ENCODE data around the gene SKIDA1.

SKIDA1 gene

GRCh38 chr10:21517134-21518031, 8.1 kb downstream of the SKIDA1 start:
- no peak for DNase-seq (ENCODE audit: low read depth in 2 of 2)

GRCh38 chr10:21516242-21517131, 9.0 kb downstream of the SKIDA1 start:
- no peak for DNase-seq (ENCODE audit: low read depth in 2 of 2)

- DNase-seq (ENCODE audit: low read depth in 2 of 2): no peak
Observed at GRCh38 chr10:21515361-21516241, 9.9 kb downstream of the SKIDA1 start.

- no peak for DNase-seq (ENCODE audit: low read depth in 2 of 2)
Observed at GRCh38 chr10:21514818-21515351, 10.6 kb downstream of the SKIDA1 start.

DNA sequence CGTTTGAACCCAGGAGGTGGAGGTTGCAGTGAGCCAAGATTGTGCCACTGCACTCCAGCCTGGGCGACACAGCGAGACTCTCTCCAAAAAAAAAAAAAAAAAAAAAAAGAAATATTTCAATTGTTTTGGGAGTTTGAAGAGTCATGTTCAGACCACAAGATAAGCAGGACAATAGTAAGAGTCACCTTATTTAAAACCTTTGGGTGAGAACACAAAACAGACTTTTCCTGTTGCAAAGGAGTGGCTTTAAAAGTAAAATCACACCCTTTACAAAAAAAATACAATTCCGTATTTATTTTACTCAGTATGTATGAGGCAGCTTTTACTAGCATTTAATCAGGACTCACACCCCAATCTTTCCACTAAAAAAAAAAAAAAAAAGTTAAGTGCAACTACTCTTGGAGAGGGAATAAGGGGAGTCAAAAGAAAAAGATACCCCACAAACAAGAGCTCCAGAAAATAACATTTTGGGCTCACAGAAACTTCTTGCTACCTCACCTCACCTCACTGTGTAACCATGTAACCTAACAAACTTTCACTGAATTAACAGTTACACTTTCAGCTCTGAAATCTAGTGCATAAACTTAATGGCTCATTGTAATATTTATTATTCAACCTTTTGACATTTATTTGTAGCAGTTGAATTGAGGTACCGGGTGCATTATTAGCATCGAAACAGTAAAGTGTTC, 11.2 kb downstream of the SKIDA1 start:
- DNase-seq (ENCODE audit: low read depth in 2 of 2): no peak

- no peak for DNase-seq (ENCODE audit: low read depth in 2 of 2)
Observed at GRCh38 chr10:21513405-21513788, 12.1 kb downstream of the SKIDA1 start.

DNA sequence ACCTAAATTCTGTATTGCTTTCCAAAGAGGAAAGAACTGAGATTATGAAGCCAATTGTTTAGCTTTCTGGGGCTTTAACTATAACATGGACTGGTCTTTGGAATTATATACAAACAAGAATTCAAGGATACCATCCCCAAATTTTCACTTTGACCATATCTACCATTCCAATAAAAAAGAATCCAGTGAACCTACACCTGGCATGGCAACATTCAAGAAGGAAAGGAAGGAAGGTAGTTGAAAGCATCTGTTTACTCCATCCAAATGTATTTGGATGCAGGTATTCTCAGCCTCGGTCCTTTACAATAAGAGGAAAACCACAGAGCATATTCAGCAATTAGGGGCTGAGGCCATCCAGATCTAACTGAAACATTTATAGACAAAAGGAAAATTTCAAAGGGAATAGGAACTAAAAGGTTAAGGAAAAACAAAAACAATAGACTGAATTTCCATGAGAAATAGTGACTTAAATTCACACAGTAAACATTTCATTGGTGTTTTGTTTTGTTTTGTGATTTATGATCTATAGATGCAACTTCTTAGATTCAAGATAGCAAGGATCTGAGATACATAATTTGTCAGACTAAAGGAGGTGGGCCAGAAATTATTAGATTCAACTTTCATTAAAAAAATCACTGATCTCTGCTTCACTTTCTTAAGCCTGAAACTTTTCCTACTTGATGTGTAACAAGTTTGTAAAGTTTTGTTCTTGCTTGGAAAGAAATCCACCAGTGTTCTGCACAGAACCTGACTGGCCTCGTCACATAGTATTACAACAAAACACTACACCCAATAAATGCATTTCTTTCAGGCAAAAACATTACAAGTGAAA, 12.7 kb downstream of the SKIDA1 start:
- DNase-seq (ENCODE audit: low read depth in 2 of 2): no peak

DNA sequence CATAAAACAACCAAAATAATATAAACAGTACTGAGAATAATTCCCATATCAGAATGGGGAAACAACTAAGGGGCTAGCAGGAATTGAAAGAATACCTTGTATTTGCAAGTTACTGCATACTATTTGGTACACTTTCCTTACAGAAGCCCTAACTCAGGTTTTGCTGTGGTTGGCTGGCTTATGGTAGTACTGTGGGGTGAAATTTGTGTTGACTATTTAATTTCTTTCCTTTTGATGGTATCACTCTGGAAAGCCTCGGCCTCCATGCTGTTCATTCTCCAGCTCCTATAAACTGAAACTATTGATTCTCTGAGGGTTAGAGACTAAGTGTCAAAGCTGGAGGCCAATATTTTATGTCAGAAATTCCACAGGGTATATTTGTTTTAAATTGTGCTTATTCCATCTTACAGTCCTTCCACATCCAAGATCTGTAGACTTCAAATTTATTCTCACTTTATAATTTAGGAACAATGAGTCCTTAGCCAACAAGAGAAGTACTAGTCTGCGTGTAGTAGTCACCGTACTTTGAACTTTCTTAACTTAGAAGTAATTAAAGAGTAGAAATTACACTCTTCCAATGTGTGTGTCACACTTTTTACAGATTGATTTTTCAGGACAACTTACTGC, 13.4 kb downstream of the SKIDA1 start:
- DNase-seq (ENCODE audit: low read depth in 2 of 2): no peak

DNA sequence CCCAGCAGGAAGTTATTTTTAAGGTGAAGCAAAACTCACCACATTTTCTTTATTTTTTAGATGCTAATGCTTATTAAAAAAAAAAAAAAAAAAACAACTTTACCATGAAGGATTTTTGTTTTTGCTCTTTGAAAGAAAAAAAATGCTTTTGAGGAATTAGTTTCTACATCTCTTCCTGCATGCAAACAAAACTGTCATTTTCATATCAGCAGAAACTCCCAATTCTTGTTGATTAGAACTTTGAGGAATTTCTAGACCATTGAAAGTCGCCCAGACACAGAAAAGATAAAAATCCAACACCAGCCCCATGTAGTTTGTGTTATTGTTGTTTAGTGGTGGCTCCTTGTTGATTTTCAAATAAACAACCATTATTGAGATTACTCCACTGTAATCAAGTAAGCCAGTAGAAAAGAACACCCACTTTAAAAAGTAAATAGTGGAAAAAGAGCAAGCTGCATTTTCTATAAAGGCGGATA, 14.3 kb downstream of the SKIDA1 start:
- DNase-seq (ENCODE audit: low read depth in 2 of 2): no peak

DNA sequence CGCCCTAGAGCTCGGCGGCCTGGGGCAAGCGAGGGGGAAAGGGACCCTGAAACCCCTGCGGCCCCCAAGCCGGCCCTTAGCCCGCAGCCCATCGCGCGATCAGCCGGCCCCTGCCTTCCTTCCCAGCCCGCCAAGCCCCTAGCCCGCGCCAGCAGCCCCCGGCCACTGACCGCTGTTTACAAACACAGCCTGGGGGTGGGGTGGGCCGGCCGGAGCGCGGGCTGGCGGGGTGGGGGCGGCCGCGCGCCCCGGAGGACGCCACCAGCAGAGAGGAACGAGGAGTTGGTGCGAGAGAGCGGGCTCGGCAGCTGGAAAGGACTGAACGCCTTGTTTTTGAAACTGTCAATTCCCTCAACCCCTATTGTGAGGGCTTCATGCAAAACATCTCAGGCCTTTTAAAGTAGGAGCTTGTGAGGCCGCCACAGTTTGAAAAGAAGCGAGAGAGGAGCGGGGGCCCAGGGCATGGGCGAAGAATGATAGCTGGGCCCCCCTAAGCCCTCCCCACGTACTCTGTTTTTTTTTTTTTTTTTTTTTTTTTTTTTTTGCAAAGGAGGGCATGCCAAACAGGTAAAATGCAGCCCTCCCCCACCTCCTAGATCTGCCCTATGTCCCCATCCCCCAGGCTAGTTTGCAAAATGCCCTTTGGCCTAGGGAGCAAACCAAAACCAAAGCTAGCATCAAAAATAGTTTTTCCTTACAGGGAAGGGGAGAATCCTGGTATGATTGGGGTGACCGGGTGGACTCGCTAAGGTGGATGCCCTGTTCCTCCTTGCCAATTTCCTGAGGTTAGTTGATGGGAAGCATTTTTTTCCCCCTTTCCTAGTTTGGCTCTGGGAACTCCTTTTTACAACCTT, 15.0 kb downstream of the SKIDA1 start:
- no peak for DNase-seq (ENCODE audit: low read depth in 2 of 2)

GRCh38 chr10:21509341-21510240, 15.9 kb downstream of the SKIDA1 start:
- DNase-seq (ENCODE audit: low read depth in 2 of 2): no peak

- DNase-seq (ENCODE audit: low read depth in 2 of 2): no peak
Observed at GRCh38 chr10:21508706-21509331, 16.7 kb downstream of the SKIDA1 start.

- DNase-seq (ENCODE audit: low read depth in 2 of 2): no peak
Observed at GRCh38 chr10:21507150-21507549, 18.3 kb downstream of the SKIDA1 start.

- no peak for DNase-seq (ENCODE audit: low read depth in 2 of 2)
Observed at GRCh38 chr10:21506351-21506750, 19.1 kb downstream of the SKIDA1 start.

DNA sequence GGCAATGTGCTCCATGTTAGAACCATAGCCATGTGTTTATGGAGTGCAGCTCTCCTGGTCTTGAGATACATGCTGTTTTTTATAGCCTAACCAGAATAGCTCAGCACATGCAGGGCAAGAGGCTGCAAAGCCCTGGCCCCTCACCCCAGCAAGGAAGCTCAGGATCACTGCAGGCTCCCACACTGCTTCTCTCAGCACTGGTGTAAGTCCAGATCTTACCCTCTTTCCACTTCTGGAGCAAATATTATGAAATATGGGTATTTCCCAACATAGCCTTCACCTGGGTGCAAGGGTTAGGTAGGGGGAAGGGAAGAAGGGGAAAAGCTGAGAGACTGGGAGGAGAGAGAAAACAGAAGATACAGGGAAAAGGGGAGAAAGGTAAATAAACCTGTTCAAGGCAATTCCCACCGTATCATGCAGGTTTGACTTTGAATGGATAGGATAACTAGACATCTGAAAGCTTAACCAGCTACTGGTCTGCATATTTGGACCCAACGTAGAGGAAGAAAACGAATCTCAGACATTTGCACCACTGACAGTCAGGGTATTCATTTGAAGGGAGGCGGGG, 19.7 kb downstream of the SKIDA1 start:
- DNase-seq (ENCODE audit: low read depth in 2 of 2): no peak

DNA sequence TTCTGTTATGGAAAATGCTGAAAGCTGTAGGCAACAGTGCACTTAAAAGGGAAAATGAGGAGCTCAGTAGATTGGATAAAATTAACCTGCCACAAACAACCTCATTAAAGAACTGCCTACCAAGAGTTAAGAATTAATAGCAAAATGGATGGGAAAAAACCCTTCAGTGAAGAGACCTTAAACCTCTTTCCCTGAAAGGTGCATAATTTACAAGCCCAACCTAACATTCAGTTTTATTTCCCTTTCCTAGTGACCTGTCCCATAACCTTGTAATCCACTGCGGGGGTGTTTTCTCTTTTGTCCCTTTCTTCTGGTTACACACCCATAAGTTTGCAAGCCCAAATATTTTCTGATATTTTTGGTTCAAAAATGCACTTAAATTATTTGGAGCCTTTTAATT, 21.9 kb downstream of the SKIDA1 start:
- no peak for DNase-seq (ENCODE audit: low read depth in 2 of 2)

DNA sequence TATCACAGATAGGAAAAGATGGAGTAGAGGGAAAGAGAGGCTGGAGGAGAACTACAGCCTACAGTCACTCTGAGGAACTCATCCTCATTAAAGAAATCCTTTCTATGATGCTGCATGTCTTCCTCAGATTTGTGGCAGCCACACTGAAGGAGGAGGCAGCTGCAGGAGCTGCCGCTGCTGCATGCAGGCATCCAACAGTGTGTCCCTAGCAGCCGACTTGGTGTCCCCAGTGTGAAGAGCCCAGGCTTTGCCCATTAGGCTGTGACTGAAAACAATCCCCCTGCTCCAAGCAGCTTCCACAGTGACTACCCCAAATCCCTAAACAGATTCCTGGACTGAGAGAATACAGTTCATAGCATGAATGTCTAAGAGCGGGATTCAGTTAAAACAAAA, 23.1 kb downstream of the SKIDA1 start:
- DNase-seq (ENCODE audit: low read depth in 2 of 2): no peak

Data from fibroblast of skin of left biceps (primary cell).